CD4-positive, CD25-positive, alpha-beta regulatory T cell (primary cell): ENCODE measurements around the gene ST6GALNAC3. TPM values are rescaled to one million over a fixed set of nuclear protein-coding genes. Genes with fewer than 3 reads are reported as not detected.
A peak's percentile ranks its signal among the peaks of the same experiment; 100 is the strongest.

Source experiments
- ATAC-seq, 2 donors: fragments of 150-1000 bp; cut with Tn5 transposase; one replicate each; pipeline ENCODE4 v1.10.0; 2021; ENCODE audit warnings: low read depth in 2 of 2, moderate number of reproducible peaks in 2 of 2, moderate library complexity in 1 of 2
- DNase-seq, 3 donors: peaks; one replicate each; pipeline versions ENCODE4 v3.0.0 to v3.0.0-alpha.2; 2012 to 2022; ENCODE audit warnings: mixed read lengths in 1 of 3
- H3K27ac ChIP-seq: one replicate; pipeline ENCODE4 v1.7.0; 2013; ENCODE audit warnings: mild to moderate bottlenecking, low read length; ENCODE audit not compliant: insufficient read depth, poor library complexity, severe bottlenecking
- H3K27me3 ChIP-seq: one replicate; pipeline ENCODE4 v1.7.0; 2013; ENCODE audit warnings: low read length; ENCODE audit not compliant: control insufficient read depth, insufficient read depth
- H3K36me3 ChIP-seq: one replicate; pipeline ENCODE4 v1.7.0; 2013; ENCODE audit warnings: mild to moderate bottlenecking, low read length, moderate library complexity; ENCODE audit not compliant: control insufficient read depth, insufficient read depth
- H3K4me1 ChIP-seq: 2 replicates; pipeline ENCODE4 v1.7.0; 2013; ENCODE audit warnings: mild to moderate bottlenecking, low read length; ENCODE audit not compliant: insufficient read depth, control insufficient read depth, poor library complexity, severe bottlenecking
- H3K4me3 ChIP-seq: one replicate; pipeline ENCODE4 v1.7.0; 2013; ENCODE audit warnings: low read depth, mild to moderate bottlenecking, low read length, moderate library complexity
- H3K9me3 ChIP-seq, 2 experiments: 1 replicate in 1 of 2; 2 replicates in 1 of 2; pipeline ENCODE4 v1.7.0; 2013; ENCODE audit warnings: low read length in 2 of 2, mild to moderate bottlenecking in 1 of 2, moderate library complexity in 1 of 2; ENCODE audit not compliant: control insufficient read depth in 2 of 2
- H3K27ac Mint-ChIP-seq, 3 donors: one replicate each; pipeline ENCODE4 v1.8.0; 2020 to 2022; ENCODE audit warnings: mild to moderate bottlenecking in 3 of 3, mixed read lengths in 3 of 3, moderate library complexity in 2 of 3
- H3K27me3 Mint-ChIP-seq: one replicate; pipeline ENCODE4 v1.8.0; 2022; ENCODE audit warnings: mild to moderate bottlenecking, mixed read lengths
- H3K36me3 Mint-ChIP-seq: one replicate; pipeline ENCODE4 v1.8.0; 2020; ENCODE audit warnings: mixed read lengths
- H3K4me1 Mint-ChIP-seq, 4 donors: one replicate each; pipeline ENCODE4 v1.8.0; 2020 to 2022; ENCODE audit warnings: mixed read lengths in 4 of 4, mild to moderate bottlenecking in 1 of 4
- H3K4me3 Mint-ChIP-seq, 4 donors: one replicate each; pipeline ENCODE4 v1.8.0; 2020 to 2022; ENCODE audit warnings: mild to moderate bottlenecking in 4 of 4, mixed read lengths in 4 of 4, moderate library complexity in 3 of 4
- H3K9me3 Mint-ChIP-seq, 7 donors: one replicate each; pipeline ENCODE4 v1.8.0; 2020 to 2022; ENCODE audit warnings: mixed read lengths in 7 of 7, mild to moderate bottlenecking in 3 of 7, moderate library complexity in 2 of 7
- polyA plus RNA-seq, 4 donors: library from polyadenylated mRNA; unstranded; fragments of 300-500 nt; fragmentation: Illumina TruSeq; gene quantifications; one replicate each; pipeline ENCODE4 v1.2.3, GENCODE V29; 2021
- total RNA-seq: library from RNA; stranded (reverse); gene quantifications from one replicate; pipeline ENCODE4 v1.2.3, GENCODE V29; 2022

ST6GALNAC3 gene
- total and polyA plus RNA-seq, 5 donors from 2014 or later: 0.03 to 3.4 (median 0.95) TPM

- H3K27me3 ChIP-seq: peaks cover 3% of the 10 kb centered on the region
- no peak overlapping the region for H3K27ac Mint-ChIP-seq
- no peaks in the 10 kb centered on the region for H3K9me3 ChIP-seq
- H3K9me3 Mint-ChIP-seq: peaks cover 0 to 1% (median 0%) of the 10 kb centered on the region in 7 donors
- no peak overlapping the region for H3K4me3 ChIP-seq
- ATAC-seq (no peak), DNase-seq (no peak)
- H3K4me1 Mint-ChIP-seq: peaks cover 0 to 31% (median 6%) of the 10 kb centered on the region in 4 donors
- H3K27ac ChIP-seq: no peak overlapping the region
- no peak overlapping the region for H3K4me3 Mint-ChIP-seq
- H3K27me3 Mint-ChIP-seq: no peaks in the 10 kb centered on the region
- no peaks in the 10 kb centered on the region for H3K36me3 ChIP-seq
- no peaks in the 10 kb centered on the region for H3K4me1 ChIP-seq
- H3K36me3 Mint-ChIP-seq: no peaks in the 10 kb centered on the region
Measured at GRCh38 chr1:76303340-76303717, 228.8 kb downstream of the ST6GALNAC3 start.

GRCh38 chr1:76313304-76313703, 238.8 kb downstream of the ST6GALNAC3 start:
- Mint-ChIP-seq H3K36me3 (no peaks in the 10 kb centered on the region), H3K27ac (no peak overlapping the region), H3K4me1 (no peaks in the 10 kb centered on the region), H3K9me3 (peaks cover 0 to 1% (median 0%) of the 10 kb centered on the region in 7 donors), H3K4me3 (no peak overlapping the region), H3K27me3 (no peaks in the 10 kb centered on the region)
- Histone ChIP-seq H3K4me3 (no peak overlapping the region), H3K9me3 (no peaks in the 10 kb centered on the region), H3K36me3 (no peaks in the 10 kb centered on the region), H3K4me1 (no peaks in the 10 kb centered on the region), H3K27me3 (no peaks in the 10 kb centered on the region), H3K27ac (no peak overlapping the region)
- ATAC-seq (no peak), DNase-seq (no peak)

- Histone ChIP-seq H3K9me3 (no peaks in the 10 kb centered on the region), H3K27me3 (no peaks in the 10 kb centered on the region), H3K27ac (no peak overlapping the region), H3K4me3 (no peak overlapping the region), H3K36me3 (no peaks in the 10 kb centered on the region), H3K4me1 (no peaks in the 10 kb centered on the region)
- no peak overlapping the region for H3K27ac Mint-ChIP-seq
- H3K27me3 Mint-ChIP-seq: no peaks in the 10 kb centered on the region
- no peak for DNase-seq
- peaks cover 0 to 1% (median 0%) of the 10 kb centered on the region in 7 donors for H3K9me3 Mint-ChIP-seq
- H3K4me3 Mint-ChIP-seq: no peak overlapping the region
- no peaks in the 10 kb centered on the region for H3K36me3 Mint-ChIP-seq
- no peaks in the 10 kb centered on the region for H3K4me1 Mint-ChIP-seq
- no peak for ATAC-seq
Measured at GRCh38 chr1:76314730-76315129, 240.2 kb downstream of the ST6GALNAC3 start.

GRCh38 chr1:76317299-76317900, 242.9 kb downstream of the ST6GALNAC3 start:
- no peaks in the 10 kb centered on the region for H3K4me1 Mint-ChIP-seq
- Histone ChIP-seq H3K4me3 (no peak overlapping the region), H3K9me3 (no peaks in the 10 kb centered on the region), H3K36me3 (no peaks in the 10 kb centered on the region), H3K27ac (no peak overlapping the region), H3K4me1 (no peaks in the 10 kb centered on the region), H3K27me3 (no peaks in the 10 kb centered on the region)
- H3K4me3 Mint-ChIP-seq: no peak overlapping the region
- no peaks in the 10 kb centered on the region for H3K36me3 Mint-ChIP-seq
- DNase-seq (no peak), ATAC-seq (no peak)
- H3K27me3 Mint-ChIP-seq: no peaks in the 10 kb centered on the region
- peaks cover 0 to 1% (median 0%) of the 10 kb centered on the region in 7 donors for H3K9me3 Mint-ChIP-seq
- H3K27ac Mint-ChIP-seq: no peak overlapping the region

- H3K36me3 ChIP-seq: no peaks in the 10 kb centered on the region
- H3K4me3 ChIP-seq: no peak overlapping the region
- Mint-ChIP-seq H3K4me3 (no peak overlapping the region), H3K27me3 (peaks cover 5% of the 10 kb centered on the region), H3K36me3 (no peaks in the 10 kb centered on the region), H3K9me3 (no peaks in the 10 kb centered on the region), H3K27ac (peak overlapping the region in 1 of 3 donors; percentile 7), H3K4me1 (peaks cover 0 to 10% (median 1%) of the 10 kb centered on the region in 4 donors)
- no peaks in the 10 kb centered on the region for H3K9me3 ChIP-seq
- no peaks in the 10 kb centered on the region for H3K27me3 ChIP-seq
- peak in 1 of 2 donors; percentile 43 for ATAC-seq
- no peaks in the 10 kb centered on the region for H3K4me1 ChIP-seq
- peak in 2 of 3 donors; percentile 40 to 72 for DNase-seq
- no peak overlapping the region for H3K27ac ChIP-seq
Measured at GRCh38 chr1:76330991-76331603, 256.6 kb downstream of the ST6GALNAC3 start.

GRCh38 chr1:76335882-76336281, 261.3 kb downstream of the ST6GALNAC3 start:
- H3K27ac Mint-ChIP-seq: no peak overlapping the region
- Histone ChIP-seq H3K4me3 (no peak overlapping the region), H3K9me3 (no peaks in the 10 kb centered on the region), H3K4me1 (no peaks in the 10 kb centered on the region), H3K36me3 (no peaks in the 10 kb centered on the region), H3K27me3 (no peaks in the 10 kb centered on the region), H3K27ac (no peak overlapping the region)
- peaks cover 2% of the 10 kb centered on the region for H3K27me3 Mint-ChIP-seq
- H3K36me3 Mint-ChIP-seq: no peaks in the 10 kb centered on the region
- peaks cover 0 to 2% (median under 1%) of the 10 kb centered on the region in 4 donors for H3K4me1 Mint-ChIP-seq
- peaks cover 0 to 1% (median 0%) of the 10 kb centered on the region in 7 donors for H3K9me3 Mint-ChIP-seq
- no peak for DNase-seq
- ATAC-seq: no peak
- no peak overlapping the region for H3K4me3 Mint-ChIP-seq

GRCh38 chr1:76336931-76337371, 262.4 kb downstream of the ST6GALNAC3 start:
- Histone ChIP-seq H3K27ac (no peak overlapping the region), H3K27me3 (no peaks in the 10 kb centered on the region), H3K36me3 (no peaks in the 10 kb centered on the region), H3K9me3 (no peaks in the 10 kb centered on the region), H3K4me3 (no peak overlapping the region), H3K4me1 (no peaks in the 10 kb centered on the region)
- DNase-seq: no peak
- ATAC-seq: no peak
- Mint-ChIP-seq H3K27ac (no peak overlapping the region), H3K27me3 (no peaks in the 10 kb centered on the region), H3K9me3 (peaks cover 0 to 1% (median 0%) of the 10 kb centered on the region in 7 donors), H3K36me3 (no peaks in the 10 kb centered on the region), H3K4me1 (no peaks in the 10 kb centered on the region), H3K4me3 (no peak overlapping the region)
